ENCODE measurements around the gene DCLK1.

DNA sequence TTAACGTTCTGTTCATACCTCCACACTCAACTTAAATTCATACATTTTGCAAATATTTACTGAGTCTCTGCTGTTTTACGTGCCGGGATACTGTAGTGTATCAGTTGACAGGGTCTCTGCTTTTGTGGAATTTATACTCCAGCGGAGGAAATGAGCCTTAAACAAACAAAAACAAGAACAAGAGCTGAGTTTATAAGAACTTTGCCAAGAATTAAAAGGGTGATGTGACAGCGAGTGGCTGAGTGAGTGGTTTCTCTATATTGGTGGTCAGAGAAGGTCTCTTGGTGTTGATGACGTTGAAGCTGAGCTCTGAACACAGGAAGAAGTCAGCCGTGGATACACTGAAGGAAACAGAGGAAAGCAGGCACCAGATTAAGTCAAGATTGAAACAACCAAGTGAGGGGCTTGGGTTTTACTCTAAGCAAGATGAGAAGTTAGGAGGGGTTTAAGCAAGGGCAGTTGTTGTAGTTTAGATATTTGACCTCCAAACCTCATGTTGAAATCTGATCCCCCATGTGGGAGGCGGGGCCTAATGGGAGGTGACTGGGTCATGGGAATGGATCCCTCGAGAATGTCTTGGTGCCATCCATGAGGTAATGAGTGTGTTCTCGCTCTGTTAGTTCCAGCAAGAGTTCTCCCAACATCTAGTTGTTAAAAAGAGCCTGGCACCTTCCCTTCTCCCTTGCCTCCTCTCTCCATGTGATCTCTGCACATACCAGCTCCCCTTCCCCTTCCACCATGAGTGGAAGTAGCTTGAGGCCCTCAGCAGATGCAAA is 248.3 kb downstream of the DCLK1 start:
- TF ChIP-seq POLR2AphosphoS5 (IDR thresholded peaks at IDR 0.05) (no peak), POLR2A (IDR thresholded peaks at IDR 0.05) (no peak)
